CD8-positive, alpha-beta memory T cell (primary cell): ENCODE measurements around the gene LRBA. TPM values are rescaled to one million over a fixed set of nuclear protein-coding genes. Genes with fewer than 3 reads are reported as not detected.
A peak's percentile ranks its signal among the peaks of the same experiment; 100 is the strongest.
"Not testable (repeated sequence)": the region's sequence is repeated elsewhere in the genome, so short reads cannot be mapped to it uniquely, and the experiment has no call there.

Source experiments
- CTCF ChIA-PET: fragments of 350-600 bp; sonication (Branson Sonifier 250); formaldehyde crosslinking; loops from one replicate; lab custom pipeline; 2021; ENCODE audit warnings: antibody characterized with exemption; lab: Charles Lee
- POLR2A ChIA-PET: fragments of 350-600 bp; sonication (Branson Sonifier 250); formaldehyde crosslinking; loops from one replicate; lab custom pipeline; 2021; ENCODE audit warnings: antibody characterized with exemption; lab: Charles Lee
- DNase-seq, 5 donors: peaks; one replicate each; pipeline versions ENCODE4 v3.0.0 to v3.0.0-alpha.2; 2020 to 2022; ENCODE audit warnings: mixed read lengths in 1 of 5
- H3K27ac ChIP-seq: one replicate; pipeline ENCODE4 v1.7.0; 2013; ENCODE audit warnings: low read depth, mild to moderate bottlenecking, low read length, moderate library complexity
- H3K27me3 ChIP-seq: 2 replicates; pipeline ENCODE4 v1.7.0; 2013; ENCODE audit warnings: low read length, mild to moderate bottlenecking; ENCODE audit not compliant: insufficient read depth, poor library complexity, severe bottlenecking
- H3K36me3 ChIP-seq: 2 replicates; pipeline ENCODE4 v1.7.0; 2013; ENCODE audit warnings: mild to moderate bottlenecking, low read length, moderate library complexity; ENCODE audit not compliant: insufficient read depth
- H3K4me1 ChIP-seq: 2 replicates; pipeline ENCODE4 v1.7.0; 2013; ENCODE audit warnings: mild to moderate bottlenecking, low read length, moderate library complexity; ENCODE audit not compliant: insufficient read depth
- H3K4me3 ChIP-seq: 2 replicates; pipeline ENCODE4 v1.7.0; 2013; ENCODE audit warnings: mild to moderate bottlenecking, low read length
- H3K9me3 ChIP-seq: 2 replicates; pipeline ENCODE4 v1.7.0; 2013; ENCODE audit warnings: mild to moderate bottlenecking, low read length
- H3K27ac Mint-ChIP-seq, 8 donors: one replicate each; pipeline ENCODE4 v1.8.0; 2020 to 2021; ENCODE audit warnings: mixed read lengths in 8 of 8, mild to moderate bottlenecking in 6 of 8, inconsistent platforms in 3 of 8, moderate library complexity in 3 of 8
- H3K27me3 Mint-ChIP-seq, 2 donors: one replicate each; pipeline ENCODE4 v1.8.0; 2020 to 2021; ENCODE audit warnings: mixed read lengths in 2 of 2, mild to moderate bottlenecking in 1 of 2, moderate library complexity in 1 of 2
- H3K36me3 Mint-ChIP-seq, 3 donors: one replicate each; pipeline ENCODE4 v1.8.0; 2020 to 2021; ENCODE audit warnings: mixed read lengths in 3 of 3, inconsistent platforms in 1 of 3, mild to moderate bottlenecking in 1 of 3
- H3K4me1 Mint-ChIP-seq, 3 donors: one replicate each; pipeline ENCODE4 v1.8.0; 2020 to 2021; ENCODE audit warnings: mixed read lengths in 3 of 3, inconsistent platforms in 1 of 3, mild to moderate bottlenecking in 1 of 3
- H3K4me3 Mint-ChIP-seq, 7 donors: one replicate each; pipeline ENCODE4 v1.8.0; 2020 to 2021; ENCODE audit warnings: mixed read lengths in 7 of 7, mild to moderate bottlenecking in 6 of 7, moderate library complexity in 4 of 7, inconsistent platforms in 2 of 7
- H3K9me3 Mint-ChIP-seq, 5 donors: one replicate each; pipeline ENCODE4 v1.8.0; 2020 to 2022; ENCODE audit warnings: mixed read lengths in 5 of 5, mild to moderate bottlenecking in 3 of 5, moderate library complexity in 2 of 5, inconsistent platforms in 1 of 5
- polyA plus RNA-seq: library from polyadenylated mRNA; unstranded; fragments of 300-500 nt; fragmentation: Illumina TruSeq; gene quantifications from one replicate; pipeline ENCODE4 v1.2.3, GENCODE V29; 2021
- total RNA-seq, 2 experiments: library from RNA; stranded (reverse); gene quantifications; one replicate each; pipeline ENCODE4 v1.2.3, GENCODE V29; 2021

The LRBA gene
- total and polyA plus RNA-seq, 3 experiments from 2014 or later: 25.9 to 61.9 (median 56.4) TPM

- Mint-ChIP-seq H3K9me3 (peaks cover 0 to 11% (median 6%) of the 10 kb centered on the region in 5 donors), H3K4me3 (no peak overlapping the region), H3K4me1 (no peaks in the 10 kb centered on the region), H3K36me3 (peaks cover 27 to 64% (median 41%) of the 10 kb centered on the region in 3 donors), H3K27me3 (no peaks in the 10 kb centered on the region), H3K27ac (peak overlapping the region in 1 of 8 donors; percentile 71)
- no peak overlapping the region for H3K4me3 ChIP-seq
- no peak for DNase-seq
- no peaks in the 10 kb centered on the region for H3K4me1 ChIP-seq
- H3K9me3 ChIP-seq: no peaks in the 10 kb centered on the region
- no peaks in the 10 kb centered on the region for H3K36me3 ChIP-seq
- no peak overlapping the region for H3K27ac ChIP-seq
- ChIA-PET POLR2A (no interaction called here), CTCF (no interaction called here)
- H3K27me3 ChIP-seq: no peaks in the 10 kb centered on the region
Measured at GRCh38 chr4:150390531-150390910, 624.6 kb downstream of the LRBA start.

- no peak overlapping the region for H3K4me3 Mint-ChIP-seq
- no peaks in the 10 kb centered on the region for H3K4me1 ChIP-seq
- H3K27me3 Mint-ChIP-seq: no peaks in the 10 kb centered on the region
- DNase-seq: no peak
- no peaks in the 10 kb centered on the region for H3K36me3 ChIP-seq
- ChIA-PET CTCF (no interaction called here), POLR2A (no interaction called here)
- no peak overlapping the region for H3K27ac ChIP-seq
- peaks cover 27 to 66% (median 43%) of the 10 kb centered on the region in 3 donors for H3K36me3 Mint-ChIP-seq
- no peak overlapping the region for H3K4me3 ChIP-seq
- no peaks in the 10 kb centered on the region for H3K9me3 ChIP-seq
- H3K9me3 Mint-ChIP-seq: peaks cover 0 to 11% (median 6%) of the 10 kb centered on the region in 5 donors
- H3K27ac Mint-ChIP-seq: peak overlapping the region in 2 of 8 donors; percentile 48 to 71
- no peaks in the 10 kb centered on the region for H3K4me1 Mint-ChIP-seq
- no peaks in the 10 kb centered on the region for H3K27me3 ChIP-seq
Measured at GRCh38 chr4:150389896-150390530, 625.1 kb downstream of the LRBA start.

- no peak for DNase-seq
- CTCF ChIA-PET: no interaction called here
- peaks cover 23 to 50% (median 44%) of the 10 kb centered on the region in 3 donors for H3K36me3 Mint-ChIP-seq
- peaks cover 0 to 6% (median 3%) of the 10 kb centered on the region in 5 donors for H3K9me3 Mint-ChIP-seq
- no peak overlapping the region for H3K4me3 ChIP-seq
- no peaks in the 10 kb centered on the region for H3K36me3 ChIP-seq
- no peak overlapping the region for H3K27ac Mint-ChIP-seq
- POLR2A ChIA-PET: interaction anchor here (0.6 kb wide), 1 partner anchor 24 kb away, joined by 4 read pairs; no protein-coding TSS in a partner anchor
- no peaks in the 10 kb centered on the region for H3K9me3 ChIP-seq
- H3K27me3 ChIP-seq: no peaks in the 10 kb centered on the region
- no peaks in the 10 kb centered on the region for H3K4me1 Mint-ChIP-seq
- no peaks in the 10 kb centered on the region for H3K4me1 ChIP-seq
- H3K27me3 Mint-ChIP-seq: no peaks in the 10 kb centered on the region
- H3K27ac ChIP-seq: no peak overlapping the region
- H3K4me3 Mint-ChIP-seq: no peak overlapping the region
Measured at GRCh38 chr4:150387981-150388380, 627.1 kb downstream of the LRBA start.

- H3K9me3 ChIP-seq, H3K27ac ChIP-seq, H3K9me3 Mint-ChIP-seq, POLR2A ChIA-PET, H3K4me3 ChIP-seq, H3K4me3 Mint-ChIP-seq, H3K4me1 ChIP-seq, DNase-seq, H3K27me3 Mint-ChIP-seq, H3K4me1 Mint-ChIP-seq, H3K36me3 ChIP-seq, H3K27me3 ChIP-seq: not testable (repeated sequence)
- Mint-ChIP-seq H3K36me3 (peaks cover 14 to 40% (median 32%) of the 10 kb centered on the region in 3 donors), H3K27ac (peak overlapping the region in 1 of 8 donors; percentile 43)
- CTCF ChIA-PET: interaction anchor here (0.6 kb wide), 1 partner anchor 675 kb away, joined by 3 read pairs; no protein-coding TSS in a partner anchor
Measured at GRCh38 chr4:150386415-150386814, 628.7 kb downstream of the LRBA start.

- Histone ChIP-seq H3K27ac (no peak overlapping the region), H3K27me3 (no peaks in the 10 kb centered on the region), H3K4me1 (no peaks in the 10 kb centered on the region), H3K4me3 (no peak overlapping the region), H3K36me3 (no peaks in the 10 kb centered on the region), H3K9me3 (no peaks in the 10 kb centered on the region)
- Mint-ChIP-seq H3K27ac (peak overlapping the region in 1 of 8 donors; percentile 17), H3K4me3 (no peak overlapping the region), H3K9me3 (peaks cover 0 to 2% (median 0%) of the 10 kb centered on the region in 5 donors), H3K4me1 (no peaks in the 10 kb centered on the region), H3K27me3 (no peaks in the 10 kb centered on the region), H3K36me3 (peaks cover 17 to 35% (median 29%) of the 10 kb centered on the region in 3 donors)
- POLR2A ChIA-PET: no interaction called here
- CTCF ChIA-PET: interaction anchor here (0.6 kb wide), 1 partner anchor 676 kb away, joined by 3 read pairs; no protein-coding TSS in a partner anchor
- DNase-seq: no peak
Measured at GRCh38 chr4:150385606-150386005, 629.5 kb downstream of the LRBA start.

GRCh38 chr4:150384249-150384648, 630.8 kb downstream of the LRBA start:
- Histone ChIP-seq H3K27me3 (no peaks in the 10 kb centered on the region), H3K4me3 (no peak overlapping the region), H3K36me3 (no peaks in the 10 kb centered on the region), H3K9me3 (no peaks in the 10 kb centered on the region), H3K4me1 (no peaks in the 10 kb centered on the region), H3K27ac (no peak overlapping the region)
- ChIA-PET CTCF (no interaction called here), POLR2A (no interaction called here)
- no peak overlapping the region for H3K4me3 Mint-ChIP-seq
- H3K9me3 Mint-ChIP-seq: peaks cover 0 to 2% (median 0%) of the 10 kb centered on the region in 5 donors
- H3K27me3 Mint-ChIP-seq: no peaks in the 10 kb centered on the region
- no peak overlapping the region for H3K27ac Mint-ChIP-seq
- peaks cover 18 to 32% (median 24%) of the 10 kb centered on the region in 3 donors for H3K36me3 Mint-ChIP-seq
- DNase-seq: no peak
- H3K4me1 Mint-ChIP-seq: no peaks in the 10 kb centered on the region

GRCh38 chr4:150382028-150382427, 633.1 kb downstream of the LRBA start:
- ChIA-PET CTCF (no interaction called here), POLR2A (no interaction called here)
- no peak overlapping the region for H3K27ac ChIP-seq
- H3K27me3 ChIP-seq: no peaks in the 10 kb centered on the region
- no peaks in the 10 kb centered on the region for H3K36me3 ChIP-seq
- Mint-ChIP-seq H3K9me3 (peaks cover 0 to 1% (median 0%) of the 10 kb centered on the region in 5 donors), H3K4me1 (no peaks in the 10 kb centered on the region), H3K27me3 (no peaks in the 10 kb centered on the region), H3K4me3 (no peak overlapping the region), H3K36me3 (peaks cover 17 to 23% (median 21%) of the 10 kb centered on the region in 3 donors), H3K27ac (no peak overlapping the region)
- no peak overlapping the region for H3K4me3 ChIP-seq
- no peaks in the 10 kb centered on the region for H3K4me1 ChIP-seq
- DNase-seq: no peak
- no peaks in the 10 kb centered on the region for H3K9me3 ChIP-seq

- H3K4me3 ChIP-seq: no peak overlapping the region
- Mint-ChIP-seq H3K4me3 (no peak overlapping the region), H3K27ac (no peak overlapping the region), H3K36me3 (peaks cover 13 to 20% (median 19%) of the 10 kb centered on the region in 3 donors), H3K27me3 (no peaks in the 10 kb centered on the region), H3K9me3 (no peaks in the 10 kb centered on the region), H3K4me1 (no peaks in the 10 kb centered on the region)
- no peak overlapping the region for H3K27ac ChIP-seq
- no peaks in the 10 kb centered on the region for H3K36me3 ChIP-seq
- POLR2A ChIA-PET: no interaction called here
- no peaks in the 10 kb centered on the region for H3K4me1 ChIP-seq
- H3K27me3 ChIP-seq: no peaks in the 10 kb centered on the region
- CTCF ChIA-PET: no interaction called here
- DNase-seq: no peak
- H3K9me3 ChIP-seq: no peaks in the 10 kb centered on the region
Measured at GRCh38 chr4:150381609-150382008, 633.5 kb downstream of the LRBA start.
